GM18498 (cell line): Measurements from ENCODE around the gene TXLNA.

ENCODE experiments used
- ATAC-seq: cut with Tn5 transposase; IDR thresholded peaks from one replicate; pipeline ENCODE4 v1.9.1; 2021; ENCODE audit warnings: mild to moderate bottlenecking, moderate library complexity; ENCODE audit not compliant: unreplicated experiment

Gene TXLNA

GRCh38 chr1:32208469-32208868 is 29.0 kb downstream of the TXLNA start:
- no peak for ATAC-seq

- no peak for ATAC-seq
These were observed 29.4 kb downstream of the TXLNA start, which contains the start of gene DCDC2B for GRCh38 chr1:32208891-32209328. TSS of gene DCDC2B (plus strand) at chr1:32209089. CDS start at chr1:32209094, 5 bp downstream.

GRCh38 chr1:32215629-32216480 is 36.4 kb downstream of the TXLNA start:
- ATAC-seq: peak; percentile 43

GRCh38 chr1:32216566-32216965 is 37.1 kb downstream of the TXLNA start:
- ATAC-seq: no peak

- ATAC-seq: no peak
These were observed 39.5 kb downstream of the TXLNA start for GRCh38 chr1:32219022-32219421.

DNA sequence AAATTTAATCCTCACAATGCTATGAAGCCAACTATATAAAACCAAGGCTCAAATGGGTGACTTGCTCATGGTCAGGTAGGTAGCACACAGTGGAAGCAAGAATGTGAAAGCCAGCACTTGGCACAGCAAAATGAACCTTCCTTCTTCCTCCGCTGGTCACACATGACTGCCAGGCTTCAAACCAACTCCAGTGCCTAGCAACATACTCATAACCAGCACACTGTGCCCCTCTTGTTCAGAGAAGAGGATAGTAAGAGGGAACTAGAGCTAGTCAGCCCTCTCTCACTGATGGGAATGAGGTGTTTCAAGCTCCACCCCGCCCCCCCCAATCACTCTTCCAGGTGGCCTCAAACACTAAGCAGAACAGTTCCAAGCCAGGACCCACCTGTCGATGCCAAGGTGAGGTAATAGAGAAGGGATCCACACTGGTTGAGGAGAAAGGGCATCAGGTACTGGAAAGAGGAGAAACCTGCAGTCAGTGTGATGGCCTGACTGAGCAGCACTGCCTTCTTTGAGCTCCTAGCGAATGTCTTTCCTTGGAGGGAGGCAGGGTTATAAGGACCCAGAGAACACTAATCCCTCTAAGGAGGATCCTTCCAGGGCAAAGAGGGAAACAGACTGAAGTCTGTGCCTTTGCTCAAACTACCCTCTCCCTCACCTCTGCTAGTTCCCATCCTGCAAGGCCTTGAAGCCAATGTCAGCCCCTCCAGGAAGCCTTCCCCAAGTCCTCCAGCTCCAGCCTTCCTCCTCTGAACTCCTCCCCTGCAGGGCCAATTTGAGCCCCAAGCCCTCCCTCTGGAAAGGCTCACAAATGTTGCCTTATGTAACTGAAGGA is 41.5 kb downstream of the TXLNA start:
- no peak for ATAC-seq

GRCh38 chr1:32221581-32221979 is 42.1 kb downstream of the TXLNA start:
- no peak for ATAC-seq

DNA sequence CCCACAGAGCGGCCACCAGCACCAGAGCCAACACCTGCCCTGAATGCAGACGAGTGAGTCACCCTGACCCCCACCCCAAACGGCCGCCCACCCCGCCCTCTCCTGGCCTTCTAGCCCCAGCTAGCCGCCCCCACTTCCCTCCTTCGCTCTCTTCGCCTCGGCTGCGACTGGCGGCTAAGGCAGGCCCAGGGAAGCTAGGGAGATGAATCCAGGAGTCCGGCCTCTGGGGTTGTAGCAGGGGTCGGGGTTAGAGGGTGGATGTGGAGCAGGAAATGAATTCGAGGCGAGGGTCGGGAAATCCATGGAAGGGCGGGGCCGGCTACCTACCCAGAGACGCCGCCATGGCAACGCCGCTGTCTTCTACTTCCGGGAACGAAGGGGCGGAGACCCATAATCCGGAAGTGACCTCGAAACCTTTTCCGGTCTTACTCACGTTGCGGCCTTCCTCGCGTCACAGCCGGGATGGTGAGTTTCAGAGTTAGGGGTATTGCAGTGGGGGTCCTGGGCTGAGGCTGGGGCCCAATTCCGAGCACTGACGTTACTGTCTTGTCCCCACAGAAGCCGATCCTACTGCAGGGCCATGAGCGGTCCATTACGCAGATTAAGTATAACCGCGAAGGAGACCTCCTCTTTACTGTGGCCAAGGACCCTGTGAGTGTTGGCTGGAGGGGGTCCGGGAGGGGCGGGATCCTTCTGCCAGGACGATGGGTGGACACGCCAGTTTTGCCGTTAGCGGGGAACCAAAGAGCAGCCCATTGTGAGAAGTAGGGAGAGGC is 42.7 kb downstream of the TXLNA start, which contains the start of the genes EIF3I and TMEM234:
EIF3I (plus strand) TSS at position 428 of the 776 bp plus-strand sequence; CDS start at position 463, 35 bp downstream.
TMEM234 (minus strand) TSS at position 374 of the 776 bp plus-strand sequence; CDS start at position 343, 31 bp downstream.
- ATAC-seq: peak; percentile 93

GRCh38 chr1:32223683-32224082 is 44.2 kb downstream of the TXLNA start:
- ATAC-seq: no peak

DNA sequence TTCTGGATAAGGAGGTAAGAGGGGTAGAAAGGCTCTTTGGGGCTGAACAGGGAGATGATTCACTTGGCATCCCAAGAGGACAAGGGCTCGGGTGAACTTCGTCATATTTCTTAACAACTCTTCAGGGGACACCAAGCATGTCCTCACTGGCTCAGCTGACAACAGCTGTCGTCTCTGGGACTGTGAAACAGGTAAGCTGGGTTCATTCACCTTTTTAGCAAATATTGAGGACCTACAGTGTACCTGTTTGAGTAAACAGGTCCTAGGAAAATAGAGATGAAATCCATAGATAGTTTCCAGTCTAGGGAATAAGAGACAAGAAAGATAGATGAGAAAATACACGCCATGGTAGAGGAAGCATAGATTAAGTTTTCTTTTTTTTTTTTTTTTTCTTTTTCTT is 44.8 kb downstream of the TXLNA start:
- no peak for ATAC-seq

- ATAC-seq: no peak
These were observed 49.3 kb downstream of the TXLNA start for GRCh38 chr1:32228771-32229170.

- ATAC-seq: no peak
These were observed 52.5 kb downstream of the TXLNA start for GRCh38 chr1:32231843-32232432.

GRCh38 chr1:32232558-32233304 is 53.3 kb downstream of the TXLNA start:
- no peak for ATAC-seq

- ATAC-seq: no peak
These were observed 55.3 kb downstream of the TXLNA start for GRCh38 chr1:32234792-32235191.

DNA sequence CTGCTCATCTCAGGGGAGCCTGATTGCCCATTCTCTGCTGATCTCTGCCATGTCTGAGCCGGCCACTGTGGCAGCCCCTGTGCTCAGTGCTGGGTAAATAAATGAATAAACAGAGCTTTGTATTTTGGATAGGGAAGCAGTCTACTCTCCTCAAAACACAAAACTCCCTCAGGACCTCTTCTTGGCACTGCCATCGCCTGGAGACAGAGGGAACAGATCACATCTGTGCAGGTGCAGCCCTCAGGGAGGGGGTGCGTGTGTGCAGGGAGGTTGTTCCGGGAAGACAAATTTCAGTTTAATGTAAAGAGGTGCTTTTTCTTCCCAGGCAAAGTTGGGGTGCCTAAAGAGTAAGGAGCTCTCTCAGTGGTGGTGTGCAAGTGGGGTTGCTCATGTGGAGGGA is 59.9 kb downstream of the TXLNA start:
- ATAC-seq: no peak

GRCh38 chr1:32239790-32240139 is 60.3 kb downstream of the TXLNA start:
- no peak for ATAC-seq

DNA sequence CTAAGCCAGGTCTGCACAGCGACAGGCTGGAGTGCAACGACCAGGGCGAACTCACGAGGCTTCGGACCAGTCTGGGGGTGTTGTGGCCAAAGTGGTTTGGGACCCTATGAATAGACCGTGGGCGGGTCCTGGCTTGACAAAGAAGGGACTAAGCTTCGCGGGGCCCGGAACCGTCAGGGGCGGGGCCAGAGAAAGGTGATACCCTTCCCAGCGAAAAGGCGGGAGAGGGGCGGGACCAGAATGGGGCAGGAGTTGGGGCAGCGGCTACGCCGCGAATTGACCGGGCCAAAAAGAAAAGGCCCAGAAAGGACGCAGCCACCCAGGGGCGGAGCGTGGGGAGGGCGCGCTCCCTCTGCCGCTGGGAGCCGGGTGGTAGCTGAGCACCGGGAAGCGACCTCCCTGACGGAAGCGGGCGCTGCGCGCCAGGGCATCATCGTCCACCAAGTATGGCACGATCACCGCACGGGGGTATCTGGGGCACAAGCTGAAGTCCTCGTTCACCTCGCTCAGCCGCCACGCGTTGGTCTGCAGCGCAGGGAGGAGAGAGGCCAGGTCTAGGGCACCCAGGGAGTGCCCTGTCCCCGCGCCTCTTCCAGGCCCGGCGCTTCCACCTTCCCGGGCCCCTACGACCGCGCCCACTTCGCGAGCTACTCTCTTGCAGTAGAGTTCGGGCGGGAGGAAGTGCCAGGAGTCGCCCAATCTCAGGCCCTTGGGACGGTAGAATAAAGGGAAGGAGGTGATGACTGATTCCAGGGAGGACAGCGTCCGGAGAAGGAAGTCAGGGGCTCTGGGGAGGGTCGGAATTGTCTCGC is 60.9 kb downstream of the TXLNA start:
- peak; percentile 50 for ATAC-seq

GRCh38 chr1:32241001-32241763 is 61.7 kb downstream of the TXLNA start:
- ATAC-seq: peak; percentile 43
